Erythroblast (primary cell): ENCODE data around the gene CSTPP1.

Experiments used
- GATA1 ChIP-seq: IDR thresholded peaks from 2 replicates; pipeline ENCODE4 v1.6.1; 2011; ENCODE audit warnings: low read depth, mild to moderate bottlenecking, control low read depth, low read length, moderate library complexity
- POLR2A ChIP-seq: IDR thresholded peaks from 2 replicates; pipeline ENCODE4 v1.6.1; 2011; ENCODE audit warnings: mild to moderate bottlenecking, low read length

DNA sequence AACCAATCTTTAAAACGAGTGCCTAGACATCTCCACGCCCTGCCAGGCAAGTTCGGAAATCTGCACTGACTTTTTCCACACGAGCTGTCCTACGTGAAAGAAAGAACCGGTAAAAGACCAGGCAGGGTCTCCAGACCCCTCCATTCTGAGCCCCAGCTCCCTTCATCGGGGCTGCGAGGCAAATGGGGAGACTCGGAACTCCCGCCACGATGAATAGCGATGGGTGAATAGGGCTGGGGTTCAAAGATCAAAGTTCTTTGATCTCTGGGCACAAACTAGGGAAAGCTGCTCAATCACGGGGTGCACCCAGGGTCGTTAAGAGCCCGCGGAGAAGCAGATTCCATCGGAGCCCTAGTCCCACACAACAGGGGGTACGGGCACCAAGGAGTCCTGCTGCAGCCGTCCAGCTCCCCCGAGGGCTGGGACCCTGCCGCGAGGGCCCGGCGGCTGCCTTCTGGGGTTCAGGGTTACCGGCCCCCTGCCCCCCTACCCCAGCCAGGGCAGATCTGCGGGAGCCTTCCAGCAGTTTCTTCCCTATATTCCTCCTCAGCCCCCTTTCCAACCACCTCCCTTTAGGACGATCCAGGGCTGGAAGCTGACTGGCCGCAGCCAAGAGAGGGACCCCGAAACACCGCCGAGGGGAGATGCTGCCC is 19.3 kb upstream of the CSTPP1 start:
- no peak for TF ChIP-seq POLR2A
- TF ChIP-seq GATA1 = no peak
